ENCODE results near the gene FLVCR2. TPM values are rescaled to one million over a fixed set of nuclear protein-coding genes. Genes with fewer than 3 reads are reported as not detected.

The FLVCR2 gene
- total and polyA plus RNA-seq, 2 donors (not counting 1 experiment from before 2014, with no cell fraction given), result 0.31 to 1.6 TPM

GRCh38 chr14:75619548-75619947, 41.1 kb downstream of the FLVCR2 start:
- Histone ChIP-seq H3K27ac (ENCODE audit: low read length in 2 of 2) (no peak overlapping the region), H3K4me3 (ENCODE audit: control extremely low read depth in 1 of 5, extremely low read depth in 1 of 5, insufficient read depth in 1 of 5, low read depth in 2 of 5, low read length in 4 of 5) (no peak overlapping the region), H3K36me3 (replicated peaks in 1 of 2; ENCODE audit: control extremely low read depth in 1 of 2, control insufficient read depth in 1 of 2, extremely low read depth in 1 of 2, insufficient read depth in 2 of 2, low read length in 1 of 2) (no peaks in the 10 kb centered on the region), H2AFZ (ENCODE audit: insufficient read depth, low read depth, low read length, poor library complexity, severe bottlenecking) (no peak overlapping the region), H4K20me1 (ENCODE audit: control insufficient read depth, insufficient read depth, low read length, poor library complexity, severe bottlenecking) (no peaks in the 10 kb centered on the region), H3K4me2 (replicated peaks; ENCODE audit: low read depth, low read length, poor library complexity, severe bottlenecking) (no peak overlapping the region), H3K9ac (ENCODE audit: low read length) (no peak overlapping the region), H3K27me3 (replicated peaks in 1 of 4; ENCODE audit: control extremely low read depth in 1 of 4, control insufficient read depth in 3 of 4, insufficient read depth in 4 of 4, low read length in 3 of 4) (peaks cover 0 to 15% (median 6%) of the 10 kb centered on the region in 4 experiments), H3K4me1 (ENCODE audit: control insufficient read depth in 2 of 2, insufficient read depth in 2 of 2, low read length in 2 of 2) (peaks cover 18 to 19% of the 10 kb centered on the region in 2 donors), H3K79me2 (ENCODE audit: control insufficient read depth, insufficient read depth, low read length) (no peaks in the 10 kb centered on the region), H3K9me3 (ENCODE audit: control extremely low read depth in 1 of 3, control insufficient read depth in 2 of 3, insufficient read depth in 1 of 3, low read length in 2 of 3) (peaks cover 0 to 9% (median 4%) of the 10 kb centered on the region in 3 donors)
- Mint-ChIP-seq H3K27ac (no peak overlapping the region), H3K4me1 (peaks cover 21% of the 10 kb centered on the region), H3K4me3 (no peak overlapping the region), H3K27me3 (peaks cover 16% of the 10 kb centered on the region), H3K9me3 (ENCODE audit: insufficient read depth) (peaks cover 1% of the 10 kb centered on the region)
- DNase-seq, result no peak
- CTCF ChIA-PET, result interaction anchor here (4.6 kb wide), 1 partner anchor 35 kb away, joined by 15 read pairs; no protein-coding TSS in a partner anchor
- no peak for TF ChIP-seq CTCF (IDR thresholded peaks at IDR 0.05)
- no peak for TF ChIP-seq EZH2 (IDR thresholded peaks at IDR 0.05; ENCODE audit: borderline replicate concordance, insufficient read depth, low read depth, low read length, poor library complexity, severe bottlenecking)
- 100% methylated on average over 1 of the region's 1 CpG for WGBS (ENCODE audit: insufficient coverage)
- intact Hi-C loops (cut with micrococcal nuclease), result no loop called here
- ATAC-seq (ENCODE audit: low read depth), result no peak
- POLR2A ChIA-PET, result no interaction called here

DNA sequence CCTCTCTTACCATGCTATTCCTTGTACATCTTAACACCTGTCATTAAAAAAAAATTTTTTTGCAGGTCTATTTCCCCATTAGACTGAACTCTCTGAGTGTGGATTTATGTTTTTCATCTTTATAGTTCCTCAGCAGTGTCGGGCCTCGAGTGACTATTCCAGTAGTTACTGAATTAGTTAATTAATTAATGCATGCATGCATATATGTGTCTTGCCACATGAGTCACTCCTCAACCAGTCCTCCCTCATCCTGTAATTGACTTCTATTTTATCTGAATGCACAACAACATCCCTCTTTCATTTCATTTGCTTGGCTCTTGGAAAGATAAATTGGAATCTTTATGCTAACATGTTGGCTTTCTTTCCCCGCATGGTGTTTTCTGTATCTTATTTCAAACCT, 46.6 kb downstream of the FLVCR2 start:
- Mint-ChIP-seq H3K9me3 (ENCODE audit: insufficient read depth) (no peaks in the 10 kb centered on the region), H3K4me1 (peaks cover 14% of the 10 kb centered on the region), H3K4me3 (no peak overlapping the region), H3K27ac (no peak overlapping the region), H3K27me3 (peaks cover 36% of the 10 kb centered on the region)
- Histone ChIP-seq H3K36me3 (replicated peaks in 1 of 2; ENCODE audit: control extremely low read depth in 1 of 2, control insufficient read depth in 1 of 2, extremely low read depth in 1 of 2, insufficient read depth in 2 of 2, low read length in 1 of 2) (no peaks in the 10 kb centered on the region), H3K4me2 (replicated peaks; ENCODE audit: low read depth, low read length, poor library complexity, severe bottlenecking) (no peak overlapping the region), H2AFZ (ENCODE audit: insufficient read depth, low read depth, low read length, poor library complexity, severe bottlenecking) (no peak overlapping the region), H3K4me1 (ENCODE audit: control insufficient read depth in 2 of 2, insufficient read depth in 2 of 2, low read length in 2 of 2) (peaks cover 9 to 11% of the 10 kb centered on the region in 2 donors), H3K4me3 (ENCODE audit: control extremely low read depth in 1 of 5, extremely low read depth in 1 of 5, insufficient read depth in 1 of 5, low read depth in 2 of 5, low read length in 4 of 5) (no peak overlapping the region), H3K9ac (ENCODE audit: low read length) (no peak overlapping the region), H3K9me3 (ENCODE audit: control extremely low read depth in 1 of 3, control insufficient read depth in 2 of 3, insufficient read depth in 1 of 3, low read length in 2 of 3) (peaks cover 0 to 4% (median 0%) of the 10 kb centered on the region in 3 donors), H3K27me3 (replicated peaks in 1 of 4; ENCODE audit: control extremely low read depth in 1 of 4, control insufficient read depth in 3 of 4, insufficient read depth in 4 of 4, low read length in 3 of 4) (peaks cover 0 to 18% (median 14%) of the 10 kb centered on the region in 4 experiments), H3K79me2 (ENCODE audit: control insufficient read depth, insufficient read depth, low read length) (no peaks in the 10 kb centered on the region), H3K27ac (ENCODE audit: low read length in 2 of 2) (no peak overlapping the region), H4K20me1 (ENCODE audit: control insufficient read depth, insufficient read depth, low read length, poor library complexity, severe bottlenecking) (no peaks in the 10 kb centered on the region)
- intact Hi-C loops (cut with micrococcal nuclease), result no loop called here
- WGBS (ENCODE audit: insufficient coverage), result no CpG with 5 or more reads among the region's 3 CpGs
- no peak for ATAC-seq (ENCODE audit: low read depth)
- TF ChIP-seq EZH2 (IDR thresholded peaks at IDR 0.05; ENCODE audit: borderline replicate concordance, insufficient read depth, low read depth, low read length, poor library complexity, severe bottlenecking) (no peak), CTCF (IDR thresholded peaks at IDR 0.05) (no peak)
- ChIA-PET CTCF (no interaction called here), POLR2A (no interaction called here)
- no peak for DNase-seq
